Measurements from ENCODE around the gene PRDM10. TPM values are rescaled to one million over a fixed set of nuclear protein-coding genes. Genes with fewer than 3 reads are reported as not detected.

The PRDM10 gene, protein sequence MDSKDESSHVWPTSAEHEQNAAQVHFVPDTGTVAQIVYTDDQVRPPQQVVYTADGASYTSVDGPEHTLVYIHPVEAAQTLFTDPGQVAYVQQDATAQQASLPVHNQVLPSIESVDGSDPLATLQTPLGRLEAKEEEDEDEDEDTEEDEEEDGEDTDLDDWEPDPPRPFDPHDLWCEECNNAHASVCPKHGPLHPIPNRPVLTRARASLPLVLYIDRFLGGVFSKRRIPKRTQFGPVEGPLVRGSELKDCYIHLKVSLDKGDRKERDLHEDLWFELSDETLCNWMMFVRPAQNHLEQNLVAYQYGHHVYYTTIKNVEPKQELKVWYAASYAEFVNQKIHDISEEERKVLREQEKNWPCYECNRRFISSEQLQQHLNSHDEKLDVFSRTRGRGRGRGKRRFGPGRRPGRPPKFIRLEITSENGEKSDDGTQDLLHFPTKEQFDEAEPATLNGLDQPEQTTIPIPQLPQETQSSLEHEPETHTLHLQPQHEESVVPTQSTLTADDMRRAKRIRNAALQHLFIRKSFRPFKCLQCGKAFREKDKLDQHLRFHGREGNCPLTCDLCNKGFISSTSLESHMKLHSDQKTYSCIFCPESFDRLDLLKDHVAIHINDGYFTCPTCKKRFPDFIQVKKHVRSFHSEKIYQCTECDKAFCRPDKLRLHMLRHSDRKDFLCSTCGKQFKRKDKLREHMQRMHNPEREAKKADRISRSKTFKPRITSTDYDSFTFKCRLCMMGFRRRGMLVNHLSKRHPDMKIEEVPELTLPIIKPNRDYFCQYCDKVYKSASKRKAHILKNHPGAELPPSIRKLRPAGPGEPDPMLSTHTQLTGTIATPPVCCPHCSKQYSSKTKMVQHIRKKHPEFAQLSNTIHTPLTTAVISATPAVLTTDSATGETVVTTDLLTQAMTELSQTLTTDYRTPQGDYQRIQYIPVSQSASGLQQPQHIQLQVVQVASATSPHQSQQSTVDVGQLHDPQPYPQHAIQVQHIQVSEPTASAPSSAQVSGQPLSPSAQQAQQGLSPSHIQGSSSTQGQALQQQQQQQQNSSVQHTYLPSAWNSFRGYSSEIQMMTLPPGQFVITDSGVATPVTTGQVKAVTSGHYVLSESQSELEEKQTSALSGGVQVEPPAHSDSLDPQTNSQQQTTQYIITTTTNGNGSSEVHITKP
- total RNA-seq = 48.1 TPM

DNA sequence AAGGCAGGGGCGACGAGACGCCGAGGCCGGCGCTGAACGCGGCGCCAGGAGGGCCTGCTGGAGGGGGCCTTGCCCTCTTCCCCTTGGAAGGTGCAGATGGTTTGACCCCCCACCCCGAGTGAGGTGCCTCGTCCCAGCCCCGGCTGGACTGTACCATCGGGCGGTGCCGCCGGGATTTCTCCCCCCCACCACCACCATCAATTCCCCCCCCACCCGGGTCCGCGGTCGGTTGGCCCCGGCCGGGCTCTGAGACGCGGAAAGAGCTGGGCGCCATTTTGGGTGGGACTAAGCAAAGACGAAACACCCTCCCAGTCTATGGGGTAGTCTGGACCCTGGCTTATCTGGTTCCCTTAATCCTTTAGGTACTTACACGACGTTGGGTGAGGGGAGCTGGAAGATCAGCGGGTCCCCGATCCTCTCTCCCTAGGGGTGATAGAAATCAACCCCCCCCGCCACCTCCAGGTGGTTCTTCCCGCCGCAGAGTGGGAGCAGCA, at the start of gene PRDM10:
Gene PRDM10, minus strand, starts transcription at position 484 of the 494 bp plus-strand sequence. CDS start 41,871 bp downstream, outside the sequence.
- peak; percentile 68 to 95 for DNase-seq (ENCODE audit: low spot score in 2 of 2)
- H3K9me3 ChIP-seq = no peaks in the 10 kb centered on the region
- TF ChIP-seq, protein P1, sequence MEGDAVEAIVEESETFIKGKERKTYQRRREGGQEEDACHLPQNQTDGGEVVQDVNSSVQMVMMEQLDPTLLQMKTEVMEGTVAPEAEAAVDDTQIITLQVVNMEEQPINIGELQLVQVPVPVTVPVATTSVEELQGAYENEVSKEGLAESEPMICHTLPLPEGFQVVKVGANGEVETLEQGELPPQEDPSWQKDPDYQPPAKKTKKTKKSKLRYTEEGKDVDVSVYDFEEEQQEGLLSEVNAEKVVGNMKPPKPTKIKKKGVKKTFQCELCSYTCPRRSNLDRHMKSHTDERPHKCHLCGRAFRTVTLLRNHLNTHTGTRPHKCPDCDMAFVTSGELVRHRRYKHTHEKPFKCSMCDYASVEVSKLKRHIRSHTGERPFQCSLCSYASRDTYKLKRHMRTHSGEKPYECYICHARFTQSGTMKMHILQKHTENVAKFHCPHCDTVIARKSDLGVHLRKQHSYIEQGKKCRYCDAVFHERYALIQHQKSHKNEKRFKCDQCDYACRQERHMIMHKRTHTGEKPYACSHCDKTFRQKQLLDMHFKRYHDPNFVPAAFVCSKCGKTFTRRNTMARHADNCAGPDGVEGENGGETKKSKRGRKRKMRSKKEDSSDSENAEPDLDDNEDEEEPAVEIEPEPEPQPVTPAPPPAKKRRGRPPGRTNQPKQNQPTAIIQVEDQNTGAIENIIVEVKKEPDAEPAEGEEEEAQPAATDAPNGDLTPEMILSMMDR (IDR thresholded peaks at IDR 0.05) = no peak
- no peaks in the 10 kb centered on the region for H3K36me3 ChIP-seq
- H3K4me1 ChIP-seq = peaks cover 3 to 19% of the 10 kb centered on the region in 2 donors
- peak within 1 kb of the TSS; percentile 96 to 99 for H3K4me3 ChIP-seq
- H3K27me3 ChIP-seq = no peaks in the 10 kb centered on the region
- intact Hi-C loops (cut with DNase I) = loop anchor here (2.0 to 5.0 kb wide), 5 partner anchors 105 to 914 kb away; partner anchors contain the start of genes NFRKB, SNX19 and ZBTB44
- H3K27ac ChIP-seq = peak within 1 kb of the TSS; percentile 97 to 100

DNA sequence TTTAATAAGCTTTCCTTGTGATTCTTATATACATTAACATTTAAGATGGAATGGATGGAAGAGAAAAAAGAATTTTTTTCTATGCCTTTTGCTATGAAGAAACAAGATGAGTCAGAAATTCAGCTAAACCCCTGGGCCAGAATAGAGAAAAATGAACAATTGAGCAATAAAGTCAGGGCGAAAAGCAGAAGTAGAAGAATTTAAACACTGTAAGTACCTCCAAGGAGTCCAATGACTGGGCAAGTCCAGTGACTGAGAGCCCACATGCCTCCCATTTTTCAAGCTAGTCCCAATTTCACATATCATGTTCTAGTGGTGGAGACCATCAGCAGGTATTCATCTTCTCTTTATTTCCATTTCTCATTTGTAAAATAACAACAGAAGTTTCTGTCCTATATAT, 48.4 kb upstream of the PRDM10 start:
- TF ChIP-seq, protein P1 (IDR thresholded peaks at IDR 0.05) = no peak
- no peaks in the 10 kb centered on the region for H3K36me3 ChIP-seq
- no peaks in the 10 kb centered on the region for H3K9me3 ChIP-seq
- H3K4me1 ChIP-seq = peaks cover 0 to 3% of the 10 kb centered on the region in 2 donors
- no peak overlapping the region for H3K4me3 ChIP-seq
- no peak overlapping the region for H3K27ac ChIP-seq
- no peaks in the 10 kb centered on the region for H3K27me3 ChIP-seq
- intact Hi-C loops (cut with DNase I) = no loop called here
- no peak for DNase-seq (ENCODE audit: low spot score in 2 of 2)

DNA sequence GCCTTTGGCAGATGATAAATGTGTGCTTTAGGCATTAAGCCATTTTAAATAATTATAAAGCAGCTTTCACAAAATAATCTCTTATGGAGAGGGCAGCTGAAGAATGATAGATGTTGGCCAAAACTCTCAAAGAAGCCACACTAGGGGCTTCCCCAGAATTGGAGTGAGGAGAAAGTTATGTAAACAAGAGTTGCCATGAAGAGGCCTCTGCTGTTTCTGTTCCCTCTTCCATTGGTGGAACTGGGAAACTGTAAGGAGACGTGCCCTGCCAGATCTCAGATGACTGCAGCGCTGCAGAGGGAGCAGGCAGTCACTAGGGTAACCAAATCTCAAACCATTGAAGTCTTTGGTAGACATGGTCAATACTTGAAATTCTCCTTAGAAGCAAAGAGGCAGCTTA, 47.6 kb upstream of the PRDM10 start:
- H3K27me3 ChIP-seq = no peaks in the 10 kb centered on the region
- no peak overlapping the region for H3K27ac ChIP-seq
- DNase-seq (ENCODE audit: low spot score in 2 of 2) = no peak
- intact Hi-C loops (cut with DNase I) = no loop called here
- H3K36me3 ChIP-seq = no peaks in the 10 kb centered on the region
- no peaks in the 10 kb centered on the region for H3K9me3 ChIP-seq
- no peak overlapping the region for H3K4me3 ChIP-seq
- TF ChIP-seq, protein P1 (IDR thresholded peaks at IDR 0.05) = no peak
- peaks cover 0 to 3% of the 10 kb centered on the region in 2 donors for H3K4me1 ChIP-seq

DNA sequence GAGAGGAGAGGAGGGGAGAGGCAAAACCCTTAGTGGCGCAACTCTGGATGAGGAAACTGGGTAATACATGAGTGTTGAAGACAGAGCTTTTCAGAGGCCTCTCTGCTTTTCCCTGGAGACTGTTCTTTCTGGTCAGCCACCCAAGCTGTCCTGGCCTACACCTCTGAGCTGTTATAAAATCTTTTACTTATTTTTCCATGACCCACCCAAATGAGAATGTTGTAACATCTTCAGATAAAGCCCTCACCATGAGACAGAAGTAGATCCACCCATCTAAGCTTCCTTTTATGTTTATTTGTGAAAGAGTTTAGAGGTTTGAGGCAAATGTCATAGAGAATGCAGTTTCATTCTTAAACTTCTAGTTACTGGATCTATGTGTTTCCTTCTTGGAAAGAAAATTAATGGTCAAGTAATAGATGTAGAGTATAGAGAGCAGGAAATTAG, 46.7 kb upstream of the PRDM10 start:
- H3K4me3 ChIP-seq = no peak overlapping the region
- intact Hi-C loops (cut with DNase I) = no loop called here
- H3K27me3 ChIP-seq = no peaks in the 10 kb centered on the region
- TF ChIP-seq, protein P1 (IDR thresholded peaks at IDR 0.05) = no peak
- no peaks in the 10 kb centered on the region for H3K36me3 ChIP-seq
- H3K4me1 ChIP-seq = peaks cover 0 to 3% of the 10 kb centered on the region in 2 donors
- DNase-seq (ENCODE audit: low spot score in 2 of 2) = no peak
- no peak overlapping the region for H3K27ac ChIP-seq
- no peaks in the 10 kb centered on the region for H3K9me3 ChIP-seq

DNA sequence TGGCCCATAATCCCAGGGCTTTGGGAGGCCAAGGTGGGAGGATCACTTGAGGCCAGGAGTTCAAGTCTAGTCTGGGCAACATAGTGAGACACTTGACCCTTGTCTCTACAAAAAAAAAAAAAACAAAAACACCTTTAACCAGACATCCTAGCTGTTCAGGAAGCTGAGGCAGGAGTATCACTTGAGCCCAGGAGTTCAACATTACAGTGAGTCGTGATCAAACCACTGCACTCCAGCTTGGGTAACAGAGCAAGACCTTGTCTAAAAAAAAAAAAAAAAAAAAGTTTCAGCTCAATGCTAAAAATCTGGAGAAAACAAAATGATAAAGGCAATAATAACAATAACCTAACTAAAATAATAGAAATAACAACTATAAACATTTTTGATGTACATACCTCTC, 44.5 kb upstream of the PRDM10 start:
- no peak for DNase-seq (ENCODE audit: low spot score in 2 of 2)
- Histone ChIP-seq H3K9me3 (no peaks in the 10 kb centered on the region), H3K27ac (no peak overlapping the region), H3K36me3 (no peaks in the 10 kb centered on the region), H3K27me3 (no peaks in the 10 kb centered on the region), H3K4me3 (no peak overlapping the region), H3K4me1 (peaks cover 0 to 3% of the 10 kb centered on the region in 2 donors)
- TF ChIP-seq, protein P1 (IDR thresholded peaks at IDR 0.05) = no peak
- intact Hi-C loops (cut with DNase I) = no loop called here
